Muscle layer of colon (tissue), 2 donors: ENCODE data around the gene SYCE3.
"Not testable (repeated sequence)": the region's sequence is repeated elsewhere in the genome, so short reads cannot be mapped to it uniquely, and the experiment has no call there.

Experiments used
- H3K27ac ChIP-seq: one replicate; pipeline ENCODE4 v1.7.0; 2013; ENCODE audit warnings: low read depth, mild to moderate bottlenecking, low read length, moderate library complexity
- H3K27me3 ChIP-seq, 2 donors: one replicate each; pipeline ENCODE4 v1.7.0; 2013; ENCODE audit warnings: low read length in 2 of 2, mild to moderate bottlenecking in 2 of 2; ENCODE audit not compliant: insufficient read depth in 2 of 2, control insufficient read depth in 1 of 2
- H3K36me3 ChIP-seq: one replicate; pipeline ENCODE4 v1.7.0; 2013; ENCODE audit warnings: mild to moderate bottlenecking, low read length; ENCODE audit not compliant: insufficient read depth
- H3K4me1 ChIP-seq: one replicate; pipeline ENCODE4 v1.7.0; 2013; ENCODE audit warnings: mild to moderate bottlenecking, low read length; ENCODE audit not compliant: insufficient read depth
- H3K4me3 ChIP-seq, 2 donors: one replicate each; pipeline ENCODE4 v1.7.0; 2013; ENCODE audit warnings: low read length in 2 of 2, low read depth in 1 of 2, mild to moderate bottlenecking in 1 of 2, moderate library complexity in 1 of 2
- H3K9ac ChIP-seq: one replicate; pipeline ENCODE4 v1.7.0; 2013; ENCODE audit warnings: low read length
- H3K9me3 ChIP-seq: one replicate; pipeline ENCODE4 v1.7.0; 2013; ENCODE audit warnings: mild to moderate bottlenecking, low read length
- donor health status: abdominal sarcoma.
- donor health status: Adenocarcinoma of cecum.

Gene SYCE3

DNA sequence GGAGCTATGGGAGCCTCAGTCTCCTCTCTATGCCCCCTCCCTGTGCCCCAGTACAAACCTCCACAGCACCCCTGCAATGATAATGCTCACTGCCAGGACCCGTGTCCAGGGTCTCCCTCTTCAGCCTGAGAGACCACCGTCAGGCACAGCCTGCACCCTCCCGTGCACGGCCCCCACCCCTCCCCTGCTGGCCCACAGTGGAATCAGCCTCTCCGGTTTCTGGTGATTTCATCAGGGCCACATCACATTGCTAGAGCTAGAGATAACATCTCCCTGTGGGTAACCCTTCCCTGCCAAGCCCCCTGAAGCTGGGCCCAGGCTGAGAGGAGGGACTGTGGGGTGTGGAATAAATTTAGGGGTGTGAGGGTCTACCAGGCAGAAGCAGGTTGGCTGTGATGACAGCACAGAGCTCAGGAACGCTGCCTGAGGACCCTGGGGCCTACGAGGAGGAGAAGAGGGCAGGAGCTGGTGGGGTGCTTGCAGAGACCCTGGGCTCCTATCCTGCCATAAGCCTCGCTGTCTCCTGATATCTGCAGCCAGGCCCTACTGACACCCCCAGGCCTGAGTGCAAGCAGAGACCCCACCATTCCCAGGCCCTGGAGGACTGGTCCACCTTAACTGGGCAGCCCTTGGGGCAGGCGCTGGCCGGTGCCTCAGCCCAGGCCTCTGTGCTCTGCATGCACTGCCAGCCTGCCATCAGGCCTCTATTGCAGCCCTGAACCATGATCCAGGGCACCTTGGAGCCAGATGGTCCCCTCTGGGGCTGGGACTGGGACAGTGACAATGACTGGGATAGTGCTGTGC, 17.0 kb downstream of the SYCE3 start, which contains the start of gene KLHDC7B:
TSS of gene KLHDC7B (plus strand) at position 378 of the 804 bp plus-strand sequence. CDS start at position 723, 345 bp downstream.
- Histone ChIP-seq H3K9ac (no peak within 1 kb of the TSS), H3K27me3 (peaks cover 17 to 68% of the 10 kb centered on the region in 2 donors), H3K4me1 (peaks cover 6% of the 10 kb centered on the region), H3K4me3 (no peak within 1 kb of the TSS), H3K27ac (no peak within 1 kb of the TSS), H3K36me3 (no peaks in the 10 kb centered on the region), H3K9me3 (no peaks in the 10 kb centered on the region)

DNA sequence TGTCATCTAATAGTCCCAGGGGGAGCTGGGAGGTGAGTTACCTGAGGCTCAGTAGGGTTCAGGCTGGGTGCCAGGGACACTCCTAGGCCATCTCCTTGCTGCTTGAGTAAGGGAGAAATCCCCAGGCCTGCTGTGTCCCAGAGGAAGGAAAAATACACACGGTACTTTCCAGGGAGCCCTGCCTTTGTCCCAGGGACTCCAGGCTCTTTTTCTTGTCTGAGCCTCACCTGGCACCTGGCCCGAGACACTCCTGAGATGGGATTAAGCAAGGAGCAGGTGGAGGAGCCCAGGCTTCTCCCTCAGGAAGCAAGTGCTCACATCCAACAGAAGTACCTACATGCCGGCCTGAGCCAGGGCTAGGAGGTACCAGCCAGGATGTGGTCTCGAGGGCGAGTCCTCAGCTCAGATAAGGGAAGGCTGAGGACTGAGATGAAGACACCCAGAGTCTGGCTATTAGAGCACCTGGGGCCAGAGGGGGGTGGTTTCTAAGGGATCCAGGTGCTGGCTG, 17.9 kb downstream of the SYCE3 start:
- Histone ChIP-seq H3K4me1 (peaks cover 6% of the 10 kb centered on the region), H3K4me3 (no peak overlapping the region), H3K27ac (no peak overlapping the region), H3K36me3 (no peaks in the 10 kb centered on the region), H3K27me3 (peaks cover 17 to 61% of the 10 kb centered on the region in 2 donors), H3K9me3 (no peaks in the 10 kb centered on the region), H3K9ac (no peak overlapping the region)

DNA sequence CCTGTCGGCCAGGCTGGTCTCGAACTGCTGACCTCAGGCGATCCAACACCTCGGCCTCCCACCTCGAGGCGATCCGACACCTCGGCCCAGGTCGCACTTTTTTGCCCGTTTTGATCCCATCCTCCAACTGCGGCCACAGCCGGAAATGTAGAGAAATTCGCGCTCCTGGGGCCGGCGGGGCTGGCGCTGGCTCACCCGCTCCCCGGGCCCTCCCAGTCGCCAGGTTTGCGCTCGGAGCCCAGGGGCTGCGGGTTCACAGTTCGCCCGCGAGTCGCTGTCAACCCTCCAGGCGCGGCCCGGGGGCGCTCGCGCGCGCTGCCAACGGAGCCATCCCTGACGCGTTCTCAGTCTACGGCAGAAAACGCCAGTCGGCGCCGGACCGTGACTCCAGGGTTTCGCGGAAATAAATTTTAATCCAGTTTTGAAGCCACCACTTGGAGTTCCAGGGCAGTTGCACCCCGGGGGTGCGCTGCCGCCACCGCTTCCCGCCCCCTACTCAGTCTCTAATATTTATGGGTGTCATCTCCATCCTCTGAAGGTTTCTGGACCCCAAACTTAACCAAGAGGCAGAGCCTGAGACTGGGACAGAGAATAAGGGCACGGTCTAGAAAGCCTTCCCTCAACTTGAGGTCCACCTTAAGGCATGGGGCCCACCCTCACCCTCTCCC, 18.5 kb downstream of the SYCE3 start:
- Histone ChIP-seq H3K9ac (no peak overlapping the region), H3K27ac (no peak overlapping the region), H3K36me3 (no peaks in the 10 kb centered on the region), H3K9me3 (no peaks in the 10 kb centered on the region), H3K4me1 (peaks cover 6% of the 10 kb centered on the region), H3K27me3 (peaks cover 17 to 55% of the 10 kb centered on the region in 2 donors), H3K4me3 (peak overlapping the region in 1 of 2 donors; percentile 11)

DNA sequence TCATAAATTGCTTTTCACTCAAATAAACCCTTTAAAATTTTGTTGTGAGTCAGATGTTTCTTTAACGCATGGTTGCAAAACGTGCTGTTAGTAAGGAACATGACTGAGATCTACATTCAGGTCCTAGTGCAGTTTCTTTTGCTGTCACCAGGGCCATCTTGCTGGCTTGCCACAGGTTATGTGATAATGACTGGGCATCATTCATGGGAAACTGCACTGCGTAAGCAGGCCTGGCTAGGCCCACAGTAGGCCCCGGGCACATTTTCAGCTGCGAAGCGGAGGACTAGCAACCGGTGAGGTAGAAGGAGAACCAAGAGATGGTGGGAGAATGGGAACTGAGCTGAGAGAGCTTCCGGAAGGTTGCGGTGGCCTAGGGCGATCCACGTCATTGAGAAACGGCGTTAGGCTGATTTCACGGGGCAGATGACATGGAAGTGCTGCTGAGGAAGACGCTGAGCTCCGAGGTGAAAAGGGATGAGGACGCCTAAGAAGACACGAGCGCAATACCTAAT, 20.2 kb downstream of the SYCE3 start:
- no peak overlapping the region for H3K4me3 ChIP-seq
- no peak overlapping the region for H3K27ac ChIP-seq
- no peak overlapping the region for H3K9ac ChIP-seq
- peaks cover 17 to 44% of the 10 kb centered on the region in 2 donors for H3K27me3 ChIP-seq
- no peaks in the 10 kb centered on the region for H3K36me3 ChIP-seq
- peaks cover 6% of the 10 kb centered on the region for H3K4me1 ChIP-seq
- no peaks in the 10 kb centered on the region for H3K9me3 ChIP-seq

DNA sequence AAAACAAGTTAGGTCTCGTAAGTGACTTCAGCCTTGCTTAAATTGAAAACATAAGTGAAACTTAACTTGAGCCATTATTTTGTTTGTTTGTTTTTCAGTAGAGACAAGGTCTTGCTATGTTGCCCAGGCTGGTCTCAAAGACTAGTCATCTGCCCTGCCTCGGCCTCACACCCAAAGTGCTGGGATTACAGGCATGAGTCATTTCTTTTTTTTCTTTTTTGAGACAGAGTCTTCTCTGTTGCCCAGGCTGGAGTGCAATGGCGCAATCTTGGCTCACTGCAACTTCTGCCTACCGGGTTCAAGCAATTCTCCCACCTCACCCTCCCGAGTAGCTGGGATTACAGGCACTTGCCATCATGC, 21.1 kb downstream of the SYCE3 start:
- H3K36me3 ChIP-seq, H3K9me3 ChIP-seq, H3K27ac ChIP-seq, H3K4me1 ChIP-seq, H3K4me3 ChIP-seq, H3K9ac ChIP-seq: not testable (repeated sequence)
- peaks cover 17 to 42% of the 10 kb centered on the region in 2 donors for H3K27me3 ChIP-seq

DNA sequence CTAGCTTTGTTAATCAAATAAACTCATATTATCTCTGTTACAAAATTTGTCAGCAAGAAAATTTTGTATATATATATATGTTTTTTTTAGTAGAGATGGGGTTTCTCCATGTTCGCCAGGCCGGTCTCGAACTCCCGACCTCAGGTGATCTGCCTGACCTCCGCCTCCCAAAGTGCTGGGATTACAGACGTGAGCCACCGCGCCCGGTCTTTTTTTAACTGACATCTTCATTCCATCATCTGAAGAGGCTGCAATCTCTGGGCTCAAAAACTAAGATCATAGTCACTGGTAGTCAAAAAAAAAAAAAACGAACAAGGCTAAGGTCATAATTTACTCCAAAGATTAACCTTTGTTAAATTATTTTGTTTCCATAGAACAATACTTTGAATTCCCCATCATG, 22.3 kb downstream of the SYCE3 start:
- Histone ChIP-seq H3K4me1 (peaks cover 6% of the 10 kb centered on the region), H3K36me3 (no peaks in the 10 kb centered on the region), H3K27me3 (peaks cover 13 to 40% of the 10 kb centered on the region in 2 donors), H3K4me3 (no peak overlapping the region), H3K9me3 (no peaks in the 10 kb centered on the region), H3K27ac (no peak overlapping the region), H3K9ac (no peak overlapping the region)

DNA sequence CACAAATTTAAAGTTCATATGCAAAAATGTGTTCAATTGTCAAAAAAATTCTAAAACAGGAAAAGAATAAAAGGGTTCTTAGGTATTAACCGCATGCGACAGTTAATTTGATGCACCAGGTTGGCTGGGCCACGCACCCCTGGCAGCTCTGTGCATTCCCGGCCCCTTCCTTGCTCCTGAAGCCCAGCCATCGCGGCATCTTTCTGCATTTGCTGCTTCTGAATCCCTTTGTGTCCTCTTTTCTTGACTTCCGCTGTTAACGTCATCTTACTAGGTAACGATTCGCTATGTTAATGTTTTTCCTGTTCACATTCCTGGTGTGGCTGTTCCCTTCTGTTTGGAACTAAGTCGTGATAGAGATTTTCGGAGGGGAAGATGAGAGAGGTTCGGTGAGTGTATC, 25.0 kb downstream of the SYCE3 start:
- Histone ChIP-seq H3K4me1 (no peaks in the 10 kb centered on the region), H3K9me3 (no peaks in the 10 kb centered on the region), H3K27me3 (peaks cover 10 to 42% of the 10 kb centered on the region in 2 donors), H3K9ac (no peak overlapping the region), H3K4me3 (no peak overlapping the region), H3K36me3 (no peaks in the 10 kb centered on the region), H3K27ac (no peak overlapping the region)

DNA sequence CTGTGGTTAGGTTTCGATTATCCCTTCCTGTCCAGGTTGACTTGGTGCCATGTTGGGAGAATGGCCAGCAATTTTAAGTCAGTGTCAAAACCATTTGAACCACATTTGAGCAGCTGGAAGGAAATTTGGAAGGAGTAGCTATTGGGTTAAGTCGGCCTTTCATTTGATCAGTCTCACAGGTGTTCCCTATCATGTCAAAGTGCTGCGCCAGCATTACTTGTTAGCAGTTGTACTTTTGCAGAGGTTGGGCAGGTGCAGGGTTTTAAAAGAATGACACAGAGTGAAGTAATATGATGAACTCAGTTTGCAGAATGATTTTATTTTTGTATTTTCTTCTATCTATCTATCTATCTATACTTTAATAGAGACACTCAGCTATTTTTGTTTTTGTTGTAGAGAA, 26.5 kb downstream of the SYCE3 start:
- Histone ChIP-seq H3K9me3 (no peaks in the 10 kb centered on the region), H3K27ac (no peak overlapping the region), H3K27me3 (peaks cover 17 to 58% of the 10 kb centered on the region in 2 donors), H3K4me3 (no peak overlapping the region), H3K4me1 (peaks cover 2% of the 10 kb centered on the region), H3K36me3 (no peaks in the 10 kb centered on the region), H3K9ac (no peak overlapping the region)

DNA sequence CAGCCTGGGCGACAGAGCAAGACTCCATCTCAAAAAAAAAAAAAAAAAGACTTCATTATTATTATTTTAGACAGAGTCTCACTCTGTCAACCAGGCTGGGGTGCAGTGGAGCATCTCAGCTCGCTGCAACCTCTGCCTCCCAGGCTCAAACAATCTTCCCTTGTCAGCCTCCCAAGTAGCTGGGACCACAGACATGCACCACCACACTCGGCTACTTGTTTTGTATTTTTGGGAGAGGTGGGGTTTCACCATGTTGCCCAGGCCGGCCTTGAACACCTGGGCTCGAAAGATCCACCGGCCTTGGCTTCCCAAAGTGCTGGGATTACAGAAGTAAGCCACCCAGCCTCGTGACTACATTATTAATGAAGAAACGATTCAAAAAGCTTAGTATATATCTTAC, 27.6 kb downstream of the SYCE3 start:
- H3K4me1 ChIP-seq, result peaks cover 12% of the 10 kb centered on the region
- no peak overlapping the region for H3K9ac ChIP-seq
- H3K36me3 ChIP-seq, result no peaks in the 10 kb centered on the region
- no peak overlapping the region for H3K27ac ChIP-seq
- no peaks in the 10 kb centered on the region for H3K9me3 ChIP-seq
- H3K27me3 ChIP-seq, result peaks cover 21 to 69% of the 10 kb centered on the region in 2 donors
- H3K4me3 ChIP-seq, result no peak overlapping the region

DNA sequence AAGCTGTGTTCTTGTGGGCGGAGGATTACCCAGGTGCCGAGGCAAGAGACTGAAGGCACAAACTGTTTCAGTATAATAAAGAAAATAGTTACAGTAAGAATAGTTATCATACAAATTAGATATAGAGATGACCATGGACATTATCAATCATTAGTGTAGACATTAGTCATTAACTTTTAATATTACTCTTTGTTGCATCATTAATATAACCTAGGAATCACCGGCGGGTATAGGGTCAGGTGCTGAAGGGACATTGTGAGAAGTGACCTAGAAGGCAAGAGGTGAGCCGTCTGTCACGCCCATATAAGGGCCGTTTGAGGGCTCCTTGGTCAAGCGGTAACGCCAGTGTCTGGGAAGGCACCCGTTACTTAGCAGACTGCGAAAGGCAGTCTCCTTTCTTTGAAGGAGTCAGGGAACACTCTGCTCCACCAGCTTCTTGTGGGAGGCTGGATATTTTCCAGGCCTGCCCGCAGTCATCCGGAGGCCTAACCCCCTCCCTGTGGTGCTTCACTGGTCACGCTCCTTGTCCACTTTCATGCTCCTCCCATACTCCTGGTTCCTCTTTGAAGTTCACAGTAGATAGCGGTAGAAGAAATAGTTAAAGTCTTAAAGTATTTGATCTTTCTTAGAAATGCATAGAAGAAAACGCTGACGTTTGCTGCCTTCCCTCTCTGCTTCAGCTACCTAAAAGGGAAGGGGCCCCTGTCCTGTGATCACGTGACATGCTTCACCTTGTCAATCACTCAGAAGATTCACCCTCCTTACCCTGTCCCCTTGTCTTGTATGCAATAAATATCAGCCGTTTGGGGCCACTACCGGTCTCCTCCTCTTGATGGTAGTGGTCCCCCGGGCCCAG, 28.6 kb downstream of the SYCE3 start:
- H3K4me1 ChIP-seq, result peaks cover 12% of the 10 kb centered on the region
- H3K9me3 ChIP-seq, H3K27ac ChIP-seq, H3K4me3 ChIP-seq, H3K36me3 ChIP-seq, H3K9ac ChIP-seq: not testable (repeated sequence)
- peaks cover 21 to 79% of the 10 kb centered on the region in 2 donors for H3K27me3 ChIP-seq
